HG03469 (cell line): ENCODE measurements around the gene SHANK3.

ENCODE experiments used
- ATAC-seq: cut with Tn5 transposase; IDR thresholded peaks from one replicate; pipeline ENCODE4 v1.9.1; 2021; ENCODE audit warnings: mild to moderate bottlenecking, moderate library complexity, moderate number of reproducible peaks; ENCODE audit not compliant: unreplicated experiment

Gene SHANK3

GRCh38 chr22:50677493-50678217 is 5.0 kb downstream of the SHANK3 start:
- ATAC-seq, result no peak

- ATAC-seq, result no peak
Measured at GRCh38 chr22:50678218-50678650, 5.6 kb downstream of the SHANK3 start.

- ATAC-seq, result no peak
Measured at GRCh38 chr22:50678651-50679521, 6.3 kb downstream of the SHANK3 start.

GRCh38 chr22:50683086-50683993 is 10.7 kb downstream of the SHANK3 start:
- no peak for ATAC-seq

GRCh38 chr22:50683994-50684371 is 11.4 kb downstream of the SHANK3 start:
- ATAC-seq, result no peak

GRCh38 chr22:50684501-50684900 is 11.9 kb downstream of the SHANK3 start:
- ATAC-seq, result no peak

GRCh38 chr22:50684986-50685385 is 12.4 kb downstream of the SHANK3 start:
- ATAC-seq, result no peak

GRCh38 chr22:50686794-50687193 is 14.2 kb downstream of the SHANK3 start:
- no peak for ATAC-seq

GRCh38 chr22:50687829-50688228 is 15.2 kb downstream of the SHANK3 start:
- ATAC-seq, result no peak

- ATAC-seq, result no peak
Measured at GRCh38 chr22:50688448-50688847, 15.8 kb downstream of the SHANK3 start.

- ATAC-seq, result no peak
Measured at GRCh38 chr22:50691521-50691920, 18.9 kb downstream of the SHANK3 start.

- no peak for ATAC-seq
Measured at GRCh38 chr22:50693462-50693861, 20.8 kb downstream of the SHANK3 start.

GRCh38 chr22:50694099-50694605 is 21.5 kb downstream of the SHANK3 start:
- ATAC-seq, result no peak

GRCh38 chr22:50694766-50695420 is 22.3 kb downstream of the SHANK3 start:
- no peak for ATAC-seq

- ATAC-seq, result no peak
Measured at GRCh38 chr22:50695421-50696250, 23.0 kb downstream of the SHANK3 start.

- no peak for ATAC-seq
Measured at GRCh38 chr22:50696251-50696798, 23.7 kb downstream of the SHANK3 start.

- ATAC-seq, result no peak
Measured at GRCh38 chr22:50696799-50697561, 24.4 kb downstream of the SHANK3 start.
